ENCODE data around the gene CHD6. TPM values are rescaled to one million over a fixed set of nuclear protein-coding genes. Genes with fewer than 3 reads are reported as not detected.

Gene CHD6
- total RNA-seq, 1 donor, result 90.5 TPM

GRCh38 chr20:41440882-41441281 is 177.3 kb downstream of the CHD6 start:
- H3K4me1 ChIP-seq (ENCODE audit: insufficient read depth, low read length), result peaks cover 24% of the 10 kb centered on the region
- no peaks in the 10 kb centered on the region for H3K27me3 ChIP-seq (ENCODE audit: insufficient read depth, low read length)
- no peak overlapping the region for H3K4me3 ChIP-seq (ENCODE audit: low read length)
- H3K9me3 ChIP-seq (ENCODE audit: low read depth, low read length), result no peaks in the 10 kb centered on the region

DNA sequence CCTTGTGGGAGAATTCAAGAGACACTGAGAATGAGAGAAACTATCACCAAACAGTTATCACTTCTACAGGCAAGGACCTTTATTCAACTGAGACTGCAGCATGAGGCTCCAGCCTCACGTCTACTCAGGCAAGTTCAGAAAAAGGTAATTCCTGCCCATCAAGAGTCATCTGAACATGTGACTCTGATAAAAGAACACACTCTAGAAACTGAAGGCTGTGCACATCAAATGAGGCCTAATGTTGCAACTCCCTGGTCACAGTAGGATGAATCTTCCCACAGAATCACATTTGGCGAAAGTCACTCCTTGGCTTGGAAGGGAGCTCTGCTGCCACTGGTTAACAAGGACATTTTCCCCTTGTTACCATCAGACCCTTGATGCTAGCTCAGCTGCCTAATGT is 180.3 kb downstream of the CHD6 start:
- Histone ChIP-seq H3K9me3 (ENCODE audit: low read depth, low read length) (no peaks in the 10 kb centered on the region), H3K4me1 (ENCODE audit: insufficient read depth, low read length) (peaks cover 17% of the 10 kb centered on the region), H3K4me3 (ENCODE audit: low read length) (no peak overlapping the region), H3K27me3 (ENCODE audit: insufficient read depth, low read length) (no peaks in the 10 kb centered on the region)

DNA sequence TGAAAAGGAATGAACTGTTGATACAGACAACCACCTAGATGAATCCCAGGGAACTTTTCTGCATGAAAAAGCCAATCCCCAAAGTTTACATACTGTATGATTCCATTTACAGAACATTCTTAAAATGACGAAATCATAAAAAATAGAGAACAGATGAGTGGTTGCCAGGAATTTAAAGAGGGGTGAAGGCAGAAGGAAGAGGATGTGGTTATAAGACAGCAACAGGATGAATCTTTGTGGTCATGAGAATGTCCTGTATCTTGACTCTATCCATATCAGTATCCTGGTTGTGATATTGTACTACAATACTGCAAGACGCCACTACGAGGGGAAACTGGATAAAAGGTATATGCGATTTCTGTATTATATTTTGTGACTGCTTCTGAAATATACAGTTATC is 181.5 kb downstream of the CHD6 start:
- H3K9me3 ChIP-seq (ENCODE audit: low read depth, low read length), result no peaks in the 10 kb centered on the region
- H3K4me1 ChIP-seq (ENCODE audit: insufficient read depth, low read length), result peaks cover 17% of the 10 kb centered on the region
- H3K4me3 ChIP-seq (ENCODE audit: low read length), result no peak overlapping the region
- H3K27me3 ChIP-seq (ENCODE audit: insufficient read depth, low read length), result no peaks in the 10 kb centered on the region

GRCh38 chr20:41433203-41433602 is 185.0 kb downstream of the CHD6 start:
- H3K27me3 ChIP-seq (ENCODE audit: insufficient read depth, low read length), result no peaks in the 10 kb centered on the region
- H3K4me1 ChIP-seq (ENCODE audit: insufficient read depth, low read length), result peaks cover 17% of the 10 kb centered on the region
- no peak overlapping the region for H3K4me3 ChIP-seq (ENCODE audit: low read length)
- H3K9me3 ChIP-seq (ENCODE audit: low read depth, low read length), result no peaks in the 10 kb centered on the region

- Histone ChIP-seq H3K27me3 (ENCODE audit: insufficient read depth, low read length) (no peaks in the 10 kb centered on the region), H3K4me1 (ENCODE audit: insufficient read depth, low read length) (peaks cover 15% of the 10 kb centered on the region), H3K4me3 (ENCODE audit: low read length) (no peak overlapping the region), H3K9me3 (ENCODE audit: low read depth, low read length) (no peaks in the 10 kb centered on the region)
These were observed 185.4 kb downstream of the CHD6 start for GRCh38 chr20:41432746-41433145.

- Histone ChIP-seq H3K9me3 (ENCODE audit: low read depth, low read length) (no peaks in the 10 kb centered on the region), H3K27me3 (ENCODE audit: insufficient read depth, low read length) (no peaks in the 10 kb centered on the region), H3K4me1 (ENCODE audit: insufficient read depth, low read length) (no peaks in the 10 kb centered on the region), H3K4me3 (ENCODE audit: low read length) (no peak overlapping the region)
These were observed 189.9 kb downstream of the CHD6 start for GRCh38 chr20:41428285-41428684.

GRCh38 chr20:41427833-41428232 is 190.3 kb downstream of the CHD6 start:
- no peak overlapping the region for H3K4me3 ChIP-seq (ENCODE audit: low read length)
- H3K9me3 ChIP-seq (ENCODE audit: low read depth, low read length), result no peaks in the 10 kb centered on the region
- H3K4me1 ChIP-seq (ENCODE audit: insufficient read depth, low read length), result no peaks in the 10 kb centered on the region
- H3K27me3 ChIP-seq (ENCODE audit: insufficient read depth, low read length), result no peaks in the 10 kb centered on the region

DNA sequence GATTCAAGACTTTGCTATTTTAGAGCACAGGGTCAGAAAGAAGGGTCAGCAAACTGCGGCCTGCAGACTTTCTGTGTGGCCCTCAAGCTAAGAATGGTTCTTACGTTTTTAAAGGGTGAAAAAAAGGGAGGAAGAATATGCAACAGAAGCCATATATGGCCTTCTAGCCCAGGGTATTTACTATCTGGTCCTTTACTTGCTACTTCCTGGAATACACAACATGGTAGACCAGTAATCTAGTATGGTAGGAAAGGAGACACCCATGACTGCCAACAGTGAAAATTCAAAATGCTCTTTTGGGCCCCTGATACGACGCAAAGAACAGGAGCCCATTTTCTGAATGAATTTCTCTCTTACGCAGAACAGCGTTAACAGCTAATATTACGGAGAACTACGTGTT is 191.2 kb downstream of the CHD6 start:
- Histone ChIP-seq H3K9me3 (ENCODE audit: low read depth, low read length) (no peaks in the 10 kb centered on the region), H3K4me1 (ENCODE audit: insufficient read depth, low read length) (no peaks in the 10 kb centered on the region), H3K4me3 (ENCODE audit: low read length) (no peak overlapping the region), H3K27me3 (ENCODE audit: insufficient read depth, low read length) (no peaks in the 10 kb centered on the region)

- no peaks in the 10 kb centered on the region for H3K4me1 ChIP-seq (ENCODE audit: insufficient read depth, low read length)
- H3K9me3 ChIP-seq (ENCODE audit: low read depth, low read length), result no peaks in the 10 kb centered on the region
- no peak overlapping the region for H3K4me3 ChIP-seq (ENCODE audit: low read length)
- H3K27me3 ChIP-seq (ENCODE audit: insufficient read depth, low read length), result no peaks in the 10 kb centered on the region
These were observed 191.9 kb downstream of the CHD6 start for GRCh38 chr20:41426086-41426830.

- Histone ChIP-seq H3K27me3 (ENCODE audit: insufficient read depth, low read length) (no peaks in the 10 kb centered on the region), H3K4me3 (ENCODE audit: low read length) (no peak overlapping the region), H3K9me3 (ENCODE audit: low read depth, low read length) (no peaks in the 10 kb centered on the region), H3K4me1 (ENCODE audit: insufficient read depth, low read length) (no peaks in the 10 kb centered on the region)
These were observed 192.8 kb downstream of the CHD6 start for GRCh38 chr20:41425180-41425884.

- Histone ChIP-seq H3K4me1 (ENCODE audit: insufficient read depth, low read length) (no peaks in the 10 kb centered on the region), H3K27me3 (ENCODE audit: insufficient read depth, low read length) (no peaks in the 10 kb centered on the region), H3K9me3 (ENCODE audit: low read depth, low read length) (no peaks in the 10 kb centered on the region), H3K4me3 (ENCODE audit: low read length) (no peak overlapping the region)
These were observed 193.6 kb downstream of the CHD6 start for GRCh38 chr20:41424546-41424945.

- no peaks in the 10 kb centered on the region for H3K9me3 ChIP-seq (ENCODE audit: low read depth, low read length)
- H3K4me3 ChIP-seq (ENCODE audit: low read length), result no peak overlapping the region
- no peaks in the 10 kb centered on the region for H3K27me3 ChIP-seq (ENCODE audit: insufficient read depth, low read length)
- no peaks in the 10 kb centered on the region for H3K4me1 ChIP-seq (ENCODE audit: insufficient read depth, low read length)
These were observed 194.2 kb downstream of the CHD6 start for GRCh38 chr20:41424011-41424410.

DNA sequence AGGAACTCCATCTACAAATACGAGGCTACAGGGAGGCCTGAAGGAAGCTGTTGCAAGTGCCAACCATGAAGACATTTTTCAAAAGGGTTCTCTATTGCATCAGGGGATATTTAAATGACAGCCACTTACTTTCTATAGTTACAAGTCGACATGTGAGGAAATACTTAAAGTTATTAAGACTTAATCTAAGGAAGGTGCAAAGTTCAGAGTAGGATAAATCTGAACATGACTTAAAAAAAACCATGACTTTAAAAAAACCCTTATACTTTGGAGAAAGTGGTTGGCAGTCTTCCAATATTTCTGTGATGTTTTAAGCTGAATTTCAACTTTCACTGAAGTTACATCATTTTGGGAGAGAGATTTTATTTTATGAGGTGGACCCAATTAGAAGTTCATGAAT is 195.2 kb downstream of the CHD6 start:
- Histone ChIP-seq H3K9me3 (ENCODE audit: low read depth, low read length) (no peaks in the 10 kb centered on the region), H3K27me3 (ENCODE audit: insufficient read depth, low read length) (no peaks in the 10 kb centered on the region), H3K4me1 (ENCODE audit: insufficient read depth, low read length) (no peaks in the 10 kb centered on the region)

GRCh38 chr20:41418739-41419293 is 199.4 kb downstream of the CHD6 start:
- H3K27me3 ChIP-seq (ENCODE audit: insufficient read depth, low read length), result no peaks in the 10 kb centered on the region
- H3K4me1 ChIP-seq (ENCODE audit: insufficient read depth, low read length), result no peaks in the 10 kb centered on the region
- no peaks in the 10 kb centered on the region for H3K9me3 ChIP-seq (ENCODE audit: low read depth, low read length)
- no peak overlapping the region for H3K4me3 ChIP-seq (ENCODE audit: low read length)

More for the DNA sequence above, 195.2 kb downstream of the CHD6 start:
- no peak overlapping the region for H3K4me3 ChIP-seq (ENCODE audit: low read length)

DNA sequence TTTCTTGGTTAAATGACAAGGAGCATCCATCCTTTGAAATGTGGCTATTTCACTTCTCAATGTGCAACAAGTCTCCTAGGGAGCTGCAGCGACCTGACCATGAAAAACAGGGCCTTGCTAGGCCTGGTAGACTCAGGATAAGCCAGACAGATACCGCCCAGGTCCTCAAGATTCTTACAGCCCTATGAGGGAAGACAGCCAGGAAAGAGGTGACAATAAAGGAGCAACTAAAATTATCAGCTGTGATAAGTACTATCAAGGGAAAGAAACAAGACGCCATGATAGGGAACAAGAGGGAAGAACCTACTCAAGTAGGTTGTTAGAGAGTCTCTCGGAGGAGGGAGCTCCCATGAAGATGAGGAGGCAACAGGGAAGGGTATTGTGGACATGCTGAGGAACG is 200.1 kb downstream of the CHD6 start:
- Histone ChIP-seq H3K27me3 (ENCODE audit: insufficient read depth, low read length) (no peaks in the 10 kb centered on the region), H3K4me1 (ENCODE audit: insufficient read depth, low read length) (no peaks in the 10 kb centered on the region), H3K4me3 (ENCODE audit: low read length) (no peak overlapping the region), H3K9me3 (ENCODE audit: low read depth, low read length) (no peaks in the 10 kb centered on the region)

Measured in mononuclear cell (primary cell).